Astrocyte (in vitro differentiated cells and primary cell): Measurements from ENCODE around the gene PPP2R2B.

ENCODE experiments used
- CTCF ChIP-seq: IDR thresholded peaks from 2 replicates; pipeline ENCODE4 v1.5.1; 2011; ENCODE audit warnings: low read depth, mild to moderate bottlenecking, inconsistent platforms, low read length, moderate library complexity; ENCODE audit not compliant: insufficient read depth
- EZH2 ChIP-seq: IDR thresholded peaks from 2 replicates; pipeline ENCODE4 v1.6.1; 2012; ENCODE audit warnings: mild to moderate bottlenecking, low read length, inconsistent platforms; ENCODE audit not compliant: insufficient read depth

- no peak for TF ChIP-seq CTCF
- no peak for TF ChIP-seq EZH2
Measured at GRCh38 chr5:146778795-146779194, 99.8 kb downstream of the PPP2R2B start.
